ENCODE measurements around the gene NFATC1. TPM values are rescaled to one million over a fixed set of nuclear protein-coding genes. Genes with fewer than 3 reads are reported as not detected.

The NFATC1 gene
- total RNA-seq, 1 donor from 2014 or later = 16.6 TPM

DNA sequence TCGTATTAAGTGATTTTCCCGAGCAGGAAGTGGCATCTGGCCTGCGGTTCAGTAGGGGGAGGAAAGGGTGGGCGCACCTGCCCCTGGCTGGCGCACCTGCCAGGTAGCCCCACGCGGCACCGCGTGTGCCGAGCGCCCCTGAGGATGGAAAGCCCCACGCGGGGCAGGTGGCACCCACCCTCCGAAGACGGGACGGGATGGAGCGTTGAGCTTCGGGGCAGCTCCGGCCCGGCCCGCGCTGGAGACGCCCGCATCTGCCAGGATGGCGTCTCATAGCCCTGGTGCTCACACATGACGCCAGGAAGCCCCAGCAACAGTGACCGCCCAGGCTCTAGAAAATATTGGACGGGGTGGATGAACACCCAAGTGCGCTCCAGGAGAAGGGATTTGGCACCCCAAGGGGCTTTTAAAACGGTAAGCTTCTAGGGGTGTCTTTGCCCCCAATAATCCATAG, 2.5 kb upstream of the NFATC1 start:
- Histone ChIP-seq H3K27me3 (peaks cover 46% of the 10 kb centered on the region), H3K27ac (peak overlapping the region; percentile 87), H3K36me3 (no peaks in the 10 kb centered on the region), H3K9me3 (no peaks in the 10 kb centered on the region), H3K4me1 (peaks cover 24% of the 10 kb centered on the region), H3K4me3 (peak overlapping the region; percentile 58)
- ATAC-seq = peak; percentile 2
- TF ChIP-seq, protein P1, sequence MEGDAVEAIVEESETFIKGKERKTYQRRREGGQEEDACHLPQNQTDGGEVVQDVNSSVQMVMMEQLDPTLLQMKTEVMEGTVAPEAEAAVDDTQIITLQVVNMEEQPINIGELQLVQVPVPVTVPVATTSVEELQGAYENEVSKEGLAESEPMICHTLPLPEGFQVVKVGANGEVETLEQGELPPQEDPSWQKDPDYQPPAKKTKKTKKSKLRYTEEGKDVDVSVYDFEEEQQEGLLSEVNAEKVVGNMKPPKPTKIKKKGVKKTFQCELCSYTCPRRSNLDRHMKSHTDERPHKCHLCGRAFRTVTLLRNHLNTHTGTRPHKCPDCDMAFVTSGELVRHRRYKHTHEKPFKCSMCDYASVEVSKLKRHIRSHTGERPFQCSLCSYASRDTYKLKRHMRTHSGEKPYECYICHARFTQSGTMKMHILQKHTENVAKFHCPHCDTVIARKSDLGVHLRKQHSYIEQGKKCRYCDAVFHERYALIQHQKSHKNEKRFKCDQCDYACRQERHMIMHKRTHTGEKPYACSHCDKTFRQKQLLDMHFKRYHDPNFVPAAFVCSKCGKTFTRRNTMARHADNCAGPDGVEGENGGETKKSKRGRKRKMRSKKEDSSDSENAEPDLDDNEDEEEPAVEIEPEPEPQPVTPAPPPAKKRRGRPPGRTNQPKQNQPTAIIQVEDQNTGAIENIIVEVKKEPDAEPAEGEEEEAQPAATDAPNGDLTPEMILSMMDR (IDR thresholded peaks at IDR 0.05) = no peak
- intact Hi-C loops (cut with DNase I) = no loop called here
- DNase-seq = peak; percentile 67

DNA sequence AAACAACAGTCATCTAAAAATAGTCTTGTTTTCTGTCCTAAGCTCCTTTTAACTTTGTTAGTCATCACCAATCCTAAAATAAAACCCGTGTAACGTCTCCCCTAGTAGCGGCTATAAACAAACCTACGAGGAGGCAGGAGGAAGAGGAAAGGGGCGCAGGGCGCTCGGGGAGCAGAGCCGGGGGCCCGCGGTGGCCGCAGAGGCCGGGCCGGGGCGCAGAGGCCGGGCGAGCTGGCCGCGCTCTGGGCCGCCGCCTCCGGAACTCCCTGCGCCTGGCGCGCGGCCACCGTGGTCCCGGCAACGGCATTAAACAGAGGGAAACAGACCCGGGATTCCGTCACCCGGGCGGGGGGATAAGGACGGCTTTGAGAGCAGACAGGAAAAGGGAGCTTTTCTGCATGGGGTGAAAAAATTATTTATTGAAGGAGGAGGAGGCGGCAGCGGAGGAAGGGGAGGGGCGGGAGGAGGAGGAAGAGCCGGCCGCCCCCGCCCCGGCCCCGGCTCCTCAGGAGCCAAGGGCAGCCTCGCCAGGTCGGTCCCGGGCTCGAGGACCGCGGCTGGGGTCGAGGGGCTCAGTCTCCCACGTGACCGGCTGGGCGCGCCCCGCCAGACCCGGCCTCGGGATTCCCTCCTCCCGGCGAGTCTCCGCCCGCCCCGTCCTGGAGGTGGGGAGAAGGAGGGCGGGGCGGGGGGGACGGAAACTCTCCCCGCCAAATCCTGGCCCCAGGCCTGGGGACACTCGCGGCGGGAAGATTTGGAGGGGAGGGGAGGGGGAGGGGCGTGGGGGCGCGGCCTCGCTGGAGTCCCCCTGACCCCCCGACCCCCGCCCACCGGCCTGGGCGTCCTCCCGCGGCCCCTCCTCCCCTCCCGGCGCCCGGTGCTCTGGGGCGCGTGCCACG, 1.8 kb upstream of the NFATC1 start:
- DNase-seq (peak; percentile 94), ATAC-seq (peak; percentile 82)
- H3K27me3 ChIP-seq = peaks cover 39% of the 10 kb centered on the region
- H3K4me3 ChIP-seq = peak overlapping the region; percentile 58
- intact Hi-C loops (cut with DNase I) = no loop called here
- TF ChIP-seq, protein P1 (IDR thresholded peaks at IDR 0.05) = no peak
- peak overlapping the region; percentile 87 for H3K27ac ChIP-seq
- no peaks in the 10 kb centered on the region for H3K36me3 ChIP-seq
- H3K9me3 ChIP-seq = no peaks in the 10 kb centered on the region
- H3K4me1 ChIP-seq = peaks cover 26% of the 10 kb centered on the region

DNA sequence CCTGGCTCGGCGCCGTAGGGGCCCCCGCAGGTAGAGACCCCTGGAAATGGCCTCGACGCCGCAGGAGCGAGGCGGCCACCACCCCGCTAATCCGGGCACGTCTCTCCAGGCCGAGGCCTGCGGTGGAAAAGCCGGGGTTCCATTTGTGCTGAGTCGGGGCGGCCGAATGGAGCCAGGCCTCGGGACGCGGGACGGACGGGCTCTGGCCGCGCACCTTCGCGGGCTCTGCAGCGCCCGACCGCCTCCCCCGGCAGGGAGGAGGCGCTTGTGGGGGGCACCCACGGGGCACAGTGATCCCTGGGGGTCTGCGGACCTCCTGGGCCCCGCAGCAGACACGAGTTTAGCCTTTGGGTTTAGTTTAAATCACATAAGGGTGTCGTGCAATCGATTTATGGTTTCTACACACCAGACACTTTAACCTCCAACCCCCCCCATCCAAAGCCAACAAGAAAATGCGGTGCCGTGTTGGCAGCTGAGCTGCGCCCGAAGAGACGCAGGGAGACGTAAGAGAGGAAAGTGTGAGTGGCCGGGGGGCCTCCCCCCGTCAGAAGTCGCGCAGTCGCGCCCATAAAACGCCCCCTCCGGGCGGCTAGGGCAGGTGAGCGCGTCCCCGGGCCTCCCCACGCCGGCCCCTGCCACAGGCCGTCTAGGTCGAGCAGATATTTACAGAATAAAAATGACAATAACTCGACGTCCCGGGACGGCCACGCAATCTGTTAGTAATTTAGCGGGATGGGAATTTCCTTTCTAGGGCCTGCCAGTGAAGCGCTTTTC, 1.0 kb upstream of the NFATC1 start:
- Histone ChIP-seq H3K36me3 (no peaks in the 10 kb centered on the region), H3K4me3 (peak overlapping the region; percentile 58), H3K9me3 (no peaks in the 10 kb centered on the region), H3K27me3 (peaks cover 31% of the 10 kb centered on the region), H3K4me1 (peaks cover 35% of the 10 kb centered on the region), H3K27ac (peak overlapping the region; percentile 87)
- TF ChIP-seq, protein P1 (IDR thresholded peaks at IDR 0.05) = no peak
- DNase-seq = peak; percentile 75
- ATAC-seq = peak; percentile 27
- intact Hi-C loops (cut with DNase I) = no loop called here

DNA sequence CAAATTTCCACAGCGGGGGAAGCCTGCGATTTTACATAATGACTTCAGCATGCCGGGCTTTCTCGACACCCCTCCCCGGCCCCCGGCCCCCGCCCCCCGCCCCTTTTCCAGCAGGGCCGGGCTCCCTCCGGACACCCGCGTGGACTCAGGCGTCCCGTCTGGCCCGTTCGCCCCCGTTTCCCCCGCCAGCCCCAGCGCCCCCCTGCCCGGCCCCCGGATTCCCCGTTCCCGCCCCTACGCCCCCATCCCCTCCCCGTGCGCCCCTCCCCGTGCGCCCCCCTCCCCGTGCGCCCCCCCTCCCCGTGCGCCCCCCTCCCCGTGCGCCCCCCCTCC, 456 bp upstream of the NFATC1 start:
- peak overlapping the region; percentile 58 for H3K4me3 ChIP-seq

More for the DNA sequence above, 456 bp upstream of the NFATC1 start:
- peak; percentile 53 for DNase-seq
- Histone ChIP-seq H3K27me3 (peaks cover 25% of the 10 kb centered on the region), H3K9me3 (no peaks in the 10 kb centered on the region), H3K27ac (peak overlapping the region; percentile 87), H3K4me1 (peaks cover 35% of the 10 kb centered on the region), H3K36me3 (no peaks in the 10 kb centered on the region)
- TF ChIP-seq, protein P1 (IDR thresholded peaks at IDR 0.05) = no peak
- no peak for ATAC-seq
- intact Hi-C loops (cut with DNase I) = no loop called here
